WTC11 (cell line): ENCODE data around the gene CEP57L1. TPM values are rescaled to one million over a fixed set of nuclear protein-coding genes. Genes with fewer than 3 reads are reported as not detected.
"Not testable (repeated sequence)": the region's sequence is repeated elsewhere in the genome, so short reads cannot be mapped to it uniquely, and the experiment has no call there.

Experiments
- ATAC-seq: fragments of 200-7000 bp; cut with Tn5 transposase; 2 replicates; pipeline ENCODE4 v1.10.0; 2021; ENCODE audit warnings: mild to moderate bottlenecking, moderate library complexity
- CTCF ChIA-PET: fragments of 300-600 bp; sonication (Branson Sonifier 250); formaldehyde crosslinking; loops from one replicate; lab custom pipeline; 2021; ENCODE audit warnings: antibody characterized with exemption; lab: Charles Lee
- POLR2A ChIA-PET: fragments of 350-600 bp; sonication (Branson Sonifier 250); formaldehyde crosslinking; loops from one replicate; lab custom pipeline; 2021; ENCODE audit warnings: antibody characterized with exemption; lab: Charles Lee
- DNase-seq: peaks from one replicate; pipeline ENCODE4 v3.0.0; 2021; ENCODE audit warnings: low spot score
- H3K27ac Mint-ChIP-seq: 2 replicates; pipeline ENCODE4 v1.8.0; 2021; ENCODE audit warnings: mixed read lengths
- H3K27me3 Mint-ChIP-seq: 2 replicates; pipeline ENCODE4 v1.8.0; 2021; ENCODE audit warnings: low read depth, mild to moderate bottlenecking, moderate library complexity, mixed read lengths
- H3K36me3 Mint-ChIP-seq: 2 replicates; pipeline ENCODE4 v1.8.0; 2021; ENCODE audit warnings: mixed read lengths
- H3K4me1 Mint-ChIP-seq: 2 replicates; pipeline ENCODE4 v1.8.0; 2022; ENCODE audit warnings: mixed read lengths
- H3K4me3 Mint-ChIP-seq: 2 replicates; pipeline ENCODE4 v1.8.0; 2021; ENCODE audit warnings: mild to moderate bottlenecking, moderate library complexity, mixed read lengths
- H3K9me3 Mint-ChIP-seq: 2 replicates; pipeline ENCODE4 v1.8.0; 2021; ENCODE audit warnings: mixed read lengths
- AFF4 ChIP-seq: sonication (generic); formaldehyde crosslinking; IDR thresholded peaks from 2 replicates; pipeline ENCODE4 v1.8.1; 2023; ENCODE audit warnings: mild to moderate bottlenecking, missing genetic modification reagents, borderline replicate concordance
- AR ChIP-seq: fragments of 250-450 bp; sonication (Bioruptor Pico); IDR thresholded peaks from 2 replicates; pipeline ENCODE4 v1.9.0; 2021; ENCODE audit warnings: mild to moderate bottlenecking
- FOXJ3 ChIP-seq: sonication (generic); formaldehyde crosslinking; IDR thresholded peaks from 2 replicates; pipeline ENCODE4 v1.9.0; 2021; ENCODE audit warnings: missing genetic modification reagents, mild to moderate bottlenecking, borderline replicate concordance
- FOXK1 ChIP-seq: sonication (generic); formaldehyde crosslinking; IDR thresholded peaks from 2 replicates; pipeline ENCODE4 v1.8.0; 2022; ENCODE audit warnings: mild to moderate bottlenecking, moderate library complexity, missing genetic modification reagents
- FOXP4 ChIP-seq: sonication (generic); formaldehyde crosslinking; IDR thresholded peaks from 2 replicates; pipeline ENCODE4 v1.8.0; 2022; ENCODE audit warnings: mild to moderate bottlenecking, missing genetic modification reagents
- MYBL2 ChIP-seq: sonication (generic); formaldehyde crosslinking; IDR thresholded peaks from 2 replicates; pipeline ENCODE4 v1.8.1; 2023; ENCODE audit warnings: mild to moderate bottlenecking, moderate library complexity, missing genetic modification reagents
- RORB ChIP-seq: fragments of 250-450 bp; sonication (Bioruptor Pico); IDR thresholded peaks from 2 replicates; pipeline ENCODE4 v1.9.0; 2021; ENCODE audit warnings: mild to moderate bottlenecking
- SOX15 ChIP-seq: fragments of 250-450 bp; sonication (Bioruptor Pico); IDR thresholded peaks from 2 replicates; pipeline ENCODE4 v1.9.0; 2021; ENCODE audit warnings: mild to moderate bottlenecking
- ZNF219 ChIP-seq: sonication (generic); formaldehyde crosslinking; IDR thresholded peaks from 2 replicates; pipeline ENCODE4 v1.8.0; 2023; ENCODE audit warnings: missing genetic modification reagents, mild to moderate bottlenecking, borderline replicate concordance
- ZNF281 ChIP-seq: sonication (generic); formaldehyde crosslinking; IDR thresholded peaks from 2 replicates; pipeline ENCODE4 v1.8.0; 2023; ENCODE audit warnings: mild to moderate bottlenecking, missing genetic modification reagents
- ZNF416 ChIP-seq: fragments of 250-450 bp; sonication (Bioruptor Pico); IDR thresholded peaks from 2 replicates; pipeline ENCODE4 v1.9.0; 2021; ENCODE audit warnings: mild to moderate bottlenecking, inconsistent platforms
- total RNA-seq: library from RNA; stranded (reverse); gene quantifications from 3 replicates; pipeline ENCODE4 v1.2.3, GENCODE V29; 2021
- TF ChIP-seq, protein P1 (sequence below): sonication (generic); formaldehyde crosslinking; IDR thresholded peaks from 2 replicates; pipeline ENCODE4 v1.8.1; 2023; ENCODE audit warnings: mild to moderate bottlenecking, missing genetic modification reagents
- TF ChIP-seq, protein P2 (sequence below): sonication (generic); formaldehyde crosslinking; conservative IDR thresholded peaks from 2 replicates; pipeline ENCODE4 v1.8.1; 2023; ENCODE audit warnings: mild to moderate bottlenecking, low read depth, missing genetic modification reagents, moderate library complexity
- TF ChIP-seq, protein P3 (sequence below): fragments of 250-450 bp; sonication (Bioruptor Pico); IDR thresholded peaks from 2 replicates; pipeline ENCODE4 v2.1.2; 2022; ENCODE audit warnings: mild to moderate bottlenecking, moderate library complexity

The CEP57L1 gene
- total RNA-seq, 1 experiment from 2014 or later: 13.1 TPM

DNA sequence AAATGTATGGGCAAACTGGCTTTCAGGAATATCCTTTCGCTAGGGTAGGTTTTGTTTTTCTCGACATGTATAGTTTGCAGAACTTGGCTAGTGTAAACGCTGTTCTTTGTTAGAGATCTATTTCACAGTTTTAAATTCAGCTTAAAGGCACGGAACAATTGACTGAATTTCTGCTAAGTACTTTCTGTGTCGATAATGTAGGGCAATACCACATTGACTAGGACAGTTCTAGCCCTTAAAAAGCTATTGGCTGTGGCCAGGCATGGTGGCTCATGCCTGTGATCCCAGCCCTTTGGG, 92.8 kb downstream of the CEP57L1 start (continued):
- TF ChIP-seq AFF4 (CRISPR knock-in tag) (no peak), FOXP4 (no peak), ZNF416 (CRISPR knock-in tag) (no peak)
- TF ChIP-seq, protein P1, sequence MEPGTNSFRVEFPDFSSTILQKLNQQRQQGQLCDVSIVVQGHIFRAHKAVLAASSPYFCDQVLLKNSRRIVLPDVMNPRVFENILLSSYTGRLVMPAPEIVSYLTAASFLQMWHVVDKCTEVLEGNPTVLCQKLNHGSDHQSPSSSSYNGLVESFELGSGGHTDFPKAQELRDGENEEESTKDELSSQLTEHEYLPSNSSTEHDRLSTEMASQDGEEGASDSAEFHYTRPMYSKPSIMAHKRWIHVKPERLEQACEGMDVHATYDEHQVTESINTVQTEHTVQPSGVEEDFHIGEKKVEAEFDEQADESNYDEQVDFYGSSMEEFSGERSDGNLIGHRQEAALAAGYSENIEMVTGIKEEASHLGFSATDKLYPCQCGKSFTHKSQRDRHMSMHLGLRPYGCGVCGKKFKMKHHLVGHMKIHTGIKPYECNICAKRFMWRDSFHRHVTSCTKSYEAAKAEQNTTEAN (CRISPR knock-in tag): no peak

GRCh38 chr6:109191368-109191767, 96.1 kb downstream of the CEP57L1 start:
- DNase-seq, H3K27ac Mint-ChIP-seq, H3K4me3 Mint-ChIP-seq, H3K4me1 Mint-ChIP-seq, POLR2A ChIA-PET, CTCF ChIA-PET, H3K27me3 Mint-ChIP-seq, ATAC-seq: not testable (repeated sequence)
- peaks cover 36% of the 10 kb centered on the region for H3K36me3 Mint-ChIP-seq
- H3K9me3 Mint-ChIP-seq: peaks cover 46% of the 10 kb centered on the region

GRCh38 chr6:109192865-109193264, 97.6 kb downstream of the CEP57L1 start:
- ChIA-PET CTCF (no interaction called here), POLR2A (no interaction called here)
- Mint-ChIP-seq H3K4me1 (no peaks in the 10 kb centered on the region), H3K27me3 (peaks cover 3% of the 10 kb centered on the region; the same call in 1 of the 2 replicates), H3K4me3 (no peak overlapping the region), H3K36me3 (peaks cover 36% of the 10 kb centered on the region), H3K27ac (no peak overlapping the region), H3K9me3 (peaks cover 46% of the 10 kb centered on the region)
- ATAC-seq: no peak
- DNase-seq: no peak
- TF ChIP-seq, protein P2, sequence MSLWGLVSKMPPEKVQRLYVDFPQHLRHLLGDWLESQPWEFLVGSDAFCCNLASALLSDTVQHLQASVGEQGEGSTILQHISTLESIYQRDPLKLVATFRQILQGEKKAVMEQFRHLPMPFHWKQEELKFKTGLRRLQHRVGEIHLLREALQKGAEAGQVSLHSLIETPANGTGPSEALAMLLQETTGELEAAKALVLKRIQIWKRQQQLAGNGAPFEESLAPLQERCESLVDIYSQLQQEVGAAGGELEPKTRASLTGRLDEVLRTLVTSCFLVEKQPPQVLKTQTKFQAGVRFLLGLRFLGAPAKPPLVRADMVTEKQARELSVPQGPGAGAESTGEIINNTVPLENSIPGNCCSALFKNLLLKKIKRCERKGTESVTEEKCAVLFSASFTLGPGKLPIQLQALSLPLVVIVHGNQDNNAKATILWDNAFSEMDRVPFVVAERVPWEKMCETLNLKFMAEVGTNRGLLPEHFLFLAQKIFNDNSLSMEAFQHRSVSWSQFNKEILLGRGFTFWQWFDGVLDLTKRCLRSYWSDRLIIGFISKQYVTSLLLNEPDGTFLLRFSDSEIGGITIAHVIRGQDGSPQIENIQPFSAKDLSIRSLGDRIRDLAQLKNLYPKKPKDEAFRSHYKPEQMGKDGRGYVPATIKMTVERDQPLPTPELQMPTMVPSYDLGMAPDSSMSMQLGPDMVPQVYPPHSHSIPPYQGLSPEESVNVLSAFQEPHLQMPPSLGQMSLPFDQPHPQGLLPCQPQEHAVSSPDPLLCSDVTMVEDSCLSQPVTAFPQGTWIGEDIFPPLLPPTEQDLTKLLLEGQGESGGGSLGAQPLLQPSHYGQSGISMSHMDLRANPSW (CRISPR knock-in tag): no peak
- TF ChIP-seq MYBL2 (CRISPR knock-in tag) (no peak), ZNF281 (no peak), FOXK1 (no peak), ZNF219 (CRISPR knock-in tag) (no peak), RORB (no peak), SOX15 (CRISPR knock-in tag) (no peak), FOXJ3 (CRISPR knock-in tag) (no peak), AR (no peak)
- TF ChIP-seq, protein P3, sequence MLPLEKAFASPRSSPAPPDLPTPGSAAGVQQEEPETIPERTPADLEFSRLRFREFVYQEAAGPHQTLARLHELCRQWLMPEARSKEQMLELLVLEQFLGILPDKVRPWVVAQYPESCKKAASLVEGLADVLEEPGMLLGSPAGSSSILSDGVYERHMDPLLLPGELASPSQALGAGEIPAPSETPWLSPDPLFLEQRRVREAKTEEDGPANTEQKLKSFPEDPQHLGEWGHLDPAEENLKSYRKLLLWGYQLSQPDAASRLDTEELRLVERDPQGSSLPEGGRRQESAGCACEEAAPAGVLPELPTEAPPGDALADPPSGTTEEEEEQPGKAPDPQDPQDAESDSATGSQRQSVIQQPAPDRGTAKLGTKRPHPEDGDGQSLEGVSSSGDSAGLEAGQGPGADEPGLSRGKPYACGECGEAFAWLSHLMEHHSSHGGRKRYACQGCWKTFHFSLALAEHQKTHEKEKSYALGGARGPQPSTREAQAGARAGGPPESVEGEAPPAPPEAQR: no peak
